GM10248 (cell line): ENCODE measurements around the gene SUV39H2.

Experiments
- CTCF ChIA-PET: fragments of 300-600 bp; sonication (Branson Sonifier 250); formaldehyde crosslinking; extraction: SDS; loops from one replicate; lab custom pipeline; 2021; ENCODE audit warnings: antibody characterized with exemption; lab: Yijun Ruan, JAX
- POLR2A ChIA-PET: fragments of 350-650 bp; sonication (Branson Sonifier 250); formaldehyde crosslinking; extraction: SDS; loops from one replicate; lab custom pipeline; 2020; ENCODE audit warnings: antibody characterized with exemption; lab: Yijun Ruan, JAX
- DNase-seq: peaks from one replicate; pipeline ENCODE4 v3.0.0; 2012; ENCODE audit errors: extremely low spot score
- TF ChIP-seq, protein P1 (sequence below): IDR thresholded peaks from 2 replicates; pipeline ENCODE4 v1.5.1; 2012; ENCODE audit warnings: mild to moderate bottlenecking, low read depth; ENCODE audit errors: extremely low read depth, missing control alignments, control extremely low read depth

SUV39H2 gene

DNA sequence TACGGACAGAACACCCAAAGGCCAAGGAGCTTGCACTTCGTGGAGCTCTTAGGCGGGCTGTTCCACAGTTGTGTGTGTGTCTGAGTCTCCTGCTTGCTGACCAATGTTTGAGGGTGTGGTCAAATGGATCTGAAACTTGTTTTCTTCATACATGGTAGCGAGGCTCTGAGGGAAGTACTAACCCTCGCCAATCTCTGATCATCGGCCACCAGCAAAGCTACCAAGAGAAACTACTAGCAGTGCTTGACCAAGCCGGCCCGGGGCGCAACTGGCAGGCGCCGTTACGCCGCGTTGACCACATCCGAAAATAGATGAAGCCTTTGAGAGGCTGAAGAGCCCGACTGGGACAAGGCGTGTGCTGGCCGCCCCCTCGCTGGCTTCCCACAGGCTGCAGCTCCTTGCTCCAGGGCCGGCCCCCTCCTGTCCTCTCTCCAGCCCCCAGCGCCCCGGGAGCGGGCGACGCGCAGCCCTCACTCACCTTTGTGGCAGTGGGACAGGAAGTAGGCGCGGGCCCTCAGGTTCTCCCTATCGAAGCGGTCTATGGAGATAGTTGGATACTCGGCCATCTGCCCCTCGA lies 74.8 kb downstream of the SUV39H2 start:
- POLR2A ChIA-PET: interaction anchor here (0.6 to 1.8 kb wide), 4 partner anchors 27 to 1776 kb away, joined by 3 to 4 read pairs (median 4); partner anchors contain the start of gene SUV39H2
- CTCF ChIA-PET: interaction anchor here (0.9 to 3.0 kb wide), 15 partner anchors 11 to 454 kb away, joined by 3 to 13 read pairs (median 4); partner anchors contain the start of genes CDNF, HSPA14, MSANTD7 and SUV39H2
- TF ChIP-seq, protein P1, sequence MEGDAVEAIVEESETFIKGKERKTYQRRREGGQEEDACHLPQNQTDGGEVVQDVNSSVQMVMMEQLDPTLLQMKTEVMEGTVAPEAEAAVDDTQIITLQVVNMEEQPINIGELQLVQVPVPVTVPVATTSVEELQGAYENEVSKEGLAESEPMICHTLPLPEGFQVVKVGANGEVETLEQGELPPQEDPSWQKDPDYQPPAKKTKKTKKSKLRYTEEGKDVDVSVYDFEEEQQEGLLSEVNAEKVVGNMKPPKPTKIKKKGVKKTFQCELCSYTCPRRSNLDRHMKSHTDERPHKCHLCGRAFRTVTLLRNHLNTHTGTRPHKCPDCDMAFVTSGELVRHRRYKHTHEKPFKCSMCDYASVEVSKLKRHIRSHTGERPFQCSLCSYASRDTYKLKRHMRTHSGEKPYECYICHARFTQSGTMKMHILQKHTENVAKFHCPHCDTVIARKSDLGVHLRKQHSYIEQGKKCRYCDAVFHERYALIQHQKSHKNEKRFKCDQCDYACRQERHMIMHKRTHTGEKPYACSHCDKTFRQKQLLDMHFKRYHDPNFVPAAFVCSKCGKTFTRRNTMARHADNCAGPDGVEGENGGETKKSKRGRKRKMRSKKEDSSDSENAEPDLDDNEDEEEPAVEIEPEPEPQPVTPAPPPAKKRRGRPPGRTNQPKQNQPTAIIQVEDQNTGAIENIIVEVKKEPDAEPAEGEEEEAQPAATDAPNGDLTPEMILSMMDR: no peak
- peak; percentile 42 for DNase-seq
